Body of pancreas (tissue), 4 donors: Measurements from ENCODE around the gene TSPAN3. TPM values are rescaled to one million over a fixed set of nuclear protein-coding genes. Genes with fewer than 3 reads are reported as not detected.
A peak's percentile ranks its signal among the peaks of the same experiment; 100 is the strongest.

Experiments
- ATAC-seq: fragments of 150-250 bp; one replicate; pipeline ENCODE4 v1.9.1; 2016
- DNase-seq, 4 donors: peaks; one replicate each; pipeline ENCODE4 v3.0.0-alpha.2; 2019
- H3K27ac ChIP-seq, 4 donors: fragments of 200-600 bp; sonication (generic); 1 replicate in 3 of 4; 2 replicates in 1 of 4; pipeline versions ENCODE4 v1.5.1 to v1.6.1; 2016 to 2019; ENCODE audit warnings: mild to moderate bottlenecking in 1 of 4, mixed read lengths in 1 of 4, moderate library complexity in 1 of 4
- H3K27me3 ChIP-seq, 2 donors: fragments of 200-600 bp; sonication (generic); one replicate each; pipeline ENCODE4 v1.6.0; 2016; ENCODE audit warnings: mild to moderate bottlenecking in 1 of 2
- H3K36me3 ChIP-seq, 2 donors: fragments of 200-600 bp; sonication (generic); replicated peaks in 1 of 2; 2 replicates each; pipeline ENCODE4 v1.5.1; 2016; ENCODE audit warnings: low read depth in 2 of 2; ENCODE audit not compliant: insufficient read depth in 1 of 2
- H3K4me1 ChIP-seq: fragments of 200-600 bp; sonication (generic); one replicate; pipeline ENCODE4 v1.6.0; 2016
- H3K4me3 ChIP-seq, 2 donors: fragments of 200-600 bp; sonication (generic); 1 replicate in 1 of 2; 2 replicates in 1 of 2; pipeline ENCODE4 v1.5.1; 2016 to 2019
- H3K9me3 ChIP-seq, 3 donors: fragments of 200-600 bp; sonication (generic); 1 replicate in 2 of 3; 2 replicates in 1 of 3; pipeline ENCODE4 v1.5.1; 2016
- POLR2A ChIP-seq, 3 donors: fragments of 450-650 bp; IDR thresholded peaks; one replicate each; pipeline ENCODE4 v1.6.1; 2016; ENCODE audit warnings: antibody characterized with exemption in 3 of 3, mild to moderate bottlenecking in 2 of 3
- WGBS, 2 donors: methylation state at CpG; one replicate each; pipeline ENCODE4 v1.1.5; 2017; 5-methylcytosine and 5-hydroxymethylcytosine counted together
- intact Hi-C: fragments of 100-400 bp; cut with DNase I; formaldehyde crosslinking; loops from one replicate; pipeline ENCODE4 v1.15.1; 2023
- total RNA-seq, 2 donors: library from RNA; depleted of rRNA; stranded (reverse); fragments of >200 nt; gene quantifications; one replicate each; pipeline ENCODE4 v1.1.0, GENCODE V29; 2016
- TF ChIP-seq, protein P1 (sequence below), 7 experiments: fragments of 450-650 bp in 4 of 7; fragments of 200-600 bp in 3 of 7; sonication (generic) in 3 of 7; IDR thresholded peaks; one replicate each; pipeline ENCODE4 v1.5.1; 2016 to 2019; ENCODE audit warnings: antibody characterized with exemption in 7 of 7

Gene TSPAN3
- total RNA-seq, 2 donors from 2014 or later, result 99.1 to 118 TPM

DNA sequence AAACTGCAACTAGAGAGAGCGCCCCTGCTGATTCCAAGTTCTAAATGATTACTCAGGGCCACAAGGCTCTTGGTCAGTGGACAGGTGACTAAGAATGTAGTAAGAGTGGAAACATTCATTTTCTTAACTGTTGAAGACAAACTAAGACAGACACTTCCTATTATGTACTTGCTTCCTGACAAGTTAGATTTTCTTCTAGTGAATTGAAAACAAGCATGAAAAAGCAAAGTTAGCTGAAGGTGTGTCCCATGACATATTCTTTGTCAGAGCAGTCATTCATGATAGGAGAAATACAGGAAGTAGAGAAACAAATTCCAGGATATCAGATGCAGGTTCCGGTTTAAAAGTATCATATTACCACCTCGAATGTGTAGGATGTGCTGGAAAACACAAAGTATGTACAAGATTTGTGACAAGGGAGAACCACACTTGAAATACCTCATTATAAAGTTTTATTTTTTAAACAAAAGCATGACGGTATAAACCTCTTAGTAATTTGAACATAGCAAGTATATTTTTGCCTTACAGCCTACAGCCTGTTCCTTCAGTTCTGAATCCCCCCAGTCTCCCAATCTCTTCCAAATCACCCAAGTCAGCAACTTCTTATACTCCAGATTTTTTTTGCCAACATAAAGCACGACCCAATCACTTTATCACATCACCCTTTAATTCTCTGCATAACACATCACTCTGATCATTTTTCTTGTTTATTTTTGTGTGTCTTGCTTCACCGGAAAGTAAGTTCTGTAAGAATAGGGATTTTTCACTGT is 6.2 kb downstream of the TSPAN3 start:
- H3K27ac ChIP-seq, result peak overlapping the region; percentile 4 to 62 (median 32)
- no peak overlapping the region for H3K4me3 ChIP-seq
- no peaks in the 10 kb centered on the region for H3K36me3 ChIP-seq
- intact Hi-C loops, result no loop called here
- ATAC-seq (peak; percentile 16), DNase-seq (no peak)
- H3K9me3 ChIP-seq, result no peaks in the 10 kb centered on the region
- WGBS, 2 donors, result 54 to 58% methylated on average over 6 of the region's 6 CpGs
- peaks cover 84% of the 10 kb centered on the region for H3K4me1 ChIP-seq
- TF ChIP-seq, protein P1, sequence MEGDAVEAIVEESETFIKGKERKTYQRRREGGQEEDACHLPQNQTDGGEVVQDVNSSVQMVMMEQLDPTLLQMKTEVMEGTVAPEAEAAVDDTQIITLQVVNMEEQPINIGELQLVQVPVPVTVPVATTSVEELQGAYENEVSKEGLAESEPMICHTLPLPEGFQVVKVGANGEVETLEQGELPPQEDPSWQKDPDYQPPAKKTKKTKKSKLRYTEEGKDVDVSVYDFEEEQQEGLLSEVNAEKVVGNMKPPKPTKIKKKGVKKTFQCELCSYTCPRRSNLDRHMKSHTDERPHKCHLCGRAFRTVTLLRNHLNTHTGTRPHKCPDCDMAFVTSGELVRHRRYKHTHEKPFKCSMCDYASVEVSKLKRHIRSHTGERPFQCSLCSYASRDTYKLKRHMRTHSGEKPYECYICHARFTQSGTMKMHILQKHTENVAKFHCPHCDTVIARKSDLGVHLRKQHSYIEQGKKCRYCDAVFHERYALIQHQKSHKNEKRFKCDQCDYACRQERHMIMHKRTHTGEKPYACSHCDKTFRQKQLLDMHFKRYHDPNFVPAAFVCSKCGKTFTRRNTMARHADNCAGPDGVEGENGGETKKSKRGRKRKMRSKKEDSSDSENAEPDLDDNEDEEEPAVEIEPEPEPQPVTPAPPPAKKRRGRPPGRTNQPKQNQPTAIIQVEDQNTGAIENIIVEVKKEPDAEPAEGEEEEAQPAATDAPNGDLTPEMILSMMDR (IDR thresholded peaks at IDR 0.05), result no peak
- TF ChIP-seq POLR2A (IDR thresholded peaks at IDR 0.05), result no peak
- no peaks in the 10 kb centered on the region for H3K27me3 ChIP-seq

DNA sequence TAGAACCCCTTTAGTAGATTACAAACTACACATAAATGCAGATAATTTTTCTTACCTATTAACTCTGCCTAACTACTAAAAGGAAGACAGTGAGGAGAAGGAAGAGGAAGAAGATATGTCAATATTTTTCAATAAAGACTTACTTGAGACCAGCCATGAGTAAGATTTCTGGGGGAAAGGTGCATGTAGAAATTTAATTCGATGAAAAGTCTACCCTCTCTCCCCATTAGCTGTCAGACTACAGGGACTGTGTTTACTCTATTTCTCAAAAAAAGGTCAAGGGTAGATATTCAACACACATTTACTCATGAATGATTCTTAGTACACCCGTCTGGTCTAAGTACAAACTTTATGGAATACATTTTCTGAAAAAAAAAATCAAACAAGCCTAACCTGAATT is 6.8 kb downstream of the TSPAN3 start:
- no peaks in the 10 kb centered on the region for H3K27me3 ChIP-seq
- DNase-seq (no peak), ATAC-seq (no peak)
- TF ChIP-seq, protein P1 (IDR thresholded peaks at IDR 0.05), result no peak
- TF ChIP-seq POLR2A (IDR thresholded peaks at IDR 0.05), result no peak
- H3K27ac ChIP-seq, result peak overlapping the region; percentile 4 to 62 (median 32)
- H3K4me3 ChIP-seq, result no peak overlapping the region
- 21 to 29% methylated on average over 2 of the region's 2 CpGs for WGBS, 2 donors
- H3K9me3 ChIP-seq, result no peaks in the 10 kb centered on the region
- peaks cover 80% of the 10 kb centered on the region for H3K4me1 ChIP-seq
- intact Hi-C loops, result no loop called here
- H3K36me3 ChIP-seq, result no peaks in the 10 kb centered on the region

DNA sequence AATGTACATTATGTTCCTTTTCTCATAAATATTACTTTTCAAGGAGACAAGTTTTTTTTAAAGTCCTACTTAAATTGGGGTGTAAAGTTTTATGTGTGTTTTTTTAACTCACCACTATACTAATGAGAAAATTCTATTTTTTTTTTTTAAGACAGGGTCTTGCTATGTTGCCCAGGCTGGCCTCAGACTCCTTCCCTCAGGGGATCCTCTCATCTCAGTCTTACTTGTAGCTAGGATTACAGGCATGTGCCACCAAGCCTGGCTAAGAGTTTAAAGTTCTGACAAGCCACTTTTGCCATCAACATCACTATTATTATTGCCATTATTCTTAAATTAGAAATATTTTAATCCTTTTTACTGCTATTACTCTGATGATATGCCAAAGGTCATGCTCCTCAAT is 7.7 kb downstream of the TSPAN3 start:
- Histone ChIP-seq H3K4me3 (no peak overlapping the region), H3K27ac (peak overlapping the region in 1 of 4 donors; percentile 62), H3K27me3 (no peaks in the 10 kb centered on the region), H3K36me3 (no peaks in the 10 kb centered on the region), H3K4me1 (peaks cover 76% of the 10 kb centered on the region), H3K9me3 (no peaks in the 10 kb centered on the region)
- ATAC-seq, result no peak
- no peak for TF ChIP-seq POLR2A (IDR thresholded peaks at IDR 0.05)
- TF ChIP-seq, protein P1 (IDR thresholded peaks at IDR 0.05), result no peak
- no peak for DNase-seq
- intact Hi-C loops, result no loop called here

DNA sequence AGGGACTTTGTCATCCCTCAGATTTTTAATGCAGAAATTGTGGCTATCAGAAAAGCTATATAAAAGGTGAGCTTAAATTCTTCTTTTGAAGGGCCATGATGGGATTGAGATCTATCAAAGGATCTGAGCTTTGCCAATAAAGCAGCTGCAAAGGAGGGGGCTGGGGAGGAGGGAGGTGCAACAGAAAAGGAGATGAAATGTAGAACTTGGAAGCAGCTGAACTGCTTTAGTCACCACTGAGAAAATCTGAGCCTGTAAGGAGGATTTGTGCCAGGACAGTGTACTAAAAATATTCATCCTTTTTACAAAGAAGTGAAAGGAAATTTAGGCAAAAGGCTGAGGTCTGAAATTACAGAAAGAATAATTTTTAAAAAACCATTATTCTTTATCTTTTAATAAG is 10.4 kb downstream of the TSPAN3 start:
- Histone ChIP-seq H3K4me3 (no peak overlapping the region), H3K27ac (no peak overlapping the region), H3K4me1 (peaks cover 55% of the 10 kb centered on the region), H3K36me3 (no peaks in the 10 kb centered on the region), H3K27me3 (no peaks in the 10 kb centered on the region), H3K9me3 (no peaks in the 10 kb centered on the region)
- ATAC-seq (no peak), DNase-seq (no peak)
- intact Hi-C loops, result no loop called here
- TF ChIP-seq, protein P1 (IDR thresholded peaks at IDR 0.05), result no peak
- no peak for TF ChIP-seq POLR2A (IDR thresholded peaks at IDR 0.05)

DNA sequence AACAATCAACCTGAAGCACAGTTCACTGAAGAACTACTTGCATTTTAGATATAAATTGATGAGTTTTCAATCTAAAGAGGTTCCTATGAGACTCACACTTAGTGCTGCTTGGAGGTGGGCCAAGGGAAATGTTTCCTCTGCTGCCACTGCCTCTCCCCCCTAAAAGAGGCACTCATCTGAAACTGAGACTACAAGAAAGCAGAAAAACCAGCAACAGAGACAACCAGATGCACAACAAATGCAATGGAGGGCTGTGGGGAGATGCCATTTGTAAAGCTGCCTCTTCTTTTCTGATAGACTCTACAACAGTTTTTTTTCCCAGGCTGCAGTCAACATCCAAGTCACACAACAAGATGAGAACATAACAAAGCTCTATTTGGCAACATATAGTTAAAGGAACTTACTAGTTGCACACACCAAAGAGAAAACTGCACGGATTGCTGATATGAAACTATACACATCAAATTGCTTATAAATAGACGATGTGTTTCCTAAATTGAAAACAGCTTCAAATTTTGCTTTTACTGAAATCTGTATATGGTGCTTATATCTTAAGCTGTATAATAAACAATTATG is 11.0 kb downstream of the TSPAN3 start:
- H3K4me3 ChIP-seq, result no peak overlapping the region
- no peak for DNase-seq
- peaks cover 48% of the 10 kb centered on the region for H3K4me1 ChIP-seq
- no peaks in the 10 kb centered on the region for H3K36me3 ChIP-seq
- no peaks in the 10 kb centered on the region for H3K9me3 ChIP-seq
- no peaks in the 10 kb centered on the region for H3K27me3 ChIP-seq
- no peak for TF ChIP-seq POLR2A (IDR thresholded peaks at IDR 0.05)
- TF ChIP-seq, protein P1 (IDR thresholded peaks at IDR 0.05), result no peak
- no peak for ATAC-seq
- intact Hi-C loops, result no loop called here
- 24 to 48% methylated on average over 2 of the region's 2 CpGs for WGBS, 2 donors
- no peak overlapping the region for H3K27ac ChIP-seq
